Body of pancreas (tissue), 4 donors: ENCODE measurements around the gene WDR7.

Experiments used
- CTCF ChIP-seq, 7 experiments: fragments of 450-650 bp in 4 of 7; fragments of 200-600 bp in 3 of 7; sonication (generic) in 3 of 7; IDR thresholded peaks; one replicate each; pipeline ENCODE4 v1.5.1; 2016 to 2019; ENCODE audit warnings: antibody characterized with exemption in 7 of 7
- POLR2A ChIP-seq, 3 donors: fragments of 450-650 bp; IDR thresholded peaks; one replicate each; pipeline ENCODE4 v1.6.1; 2016; ENCODE audit warnings: antibody characterized with exemption in 3 of 3, mild to moderate bottlenecking in 2 of 3

GRCh38 chr18:57060814-57061213 is 409.7 kb downstream of the WDR7 start:
- TF ChIP-seq CTCF (IDR thresholded peaks at IDR 0.05): no peak
- TF ChIP-seq POLR2A (IDR thresholded peaks at IDR 0.05): no peak
